Measurements from ENCODE around the gene L1CAM.

L1CAM gene

GRCh38 chrX:153876112-153876491, 9.9 kb downstream of the L1CAM start:
- FAIRE-seq, result no peak

GRCh38 chrX:153875391-153876111, 10.4 kb downstream of the L1CAM start:
- no peak for FAIRE-seq

GRCh38 chrX:153874366-153875125, 11.4 kb downstream of the L1CAM start:
- FAIRE-seq, result no peak

GRCh38 chrX:153874085-153874365, 11.9 kb downstream of the L1CAM start:
- no peak for FAIRE-seq

DNA sequence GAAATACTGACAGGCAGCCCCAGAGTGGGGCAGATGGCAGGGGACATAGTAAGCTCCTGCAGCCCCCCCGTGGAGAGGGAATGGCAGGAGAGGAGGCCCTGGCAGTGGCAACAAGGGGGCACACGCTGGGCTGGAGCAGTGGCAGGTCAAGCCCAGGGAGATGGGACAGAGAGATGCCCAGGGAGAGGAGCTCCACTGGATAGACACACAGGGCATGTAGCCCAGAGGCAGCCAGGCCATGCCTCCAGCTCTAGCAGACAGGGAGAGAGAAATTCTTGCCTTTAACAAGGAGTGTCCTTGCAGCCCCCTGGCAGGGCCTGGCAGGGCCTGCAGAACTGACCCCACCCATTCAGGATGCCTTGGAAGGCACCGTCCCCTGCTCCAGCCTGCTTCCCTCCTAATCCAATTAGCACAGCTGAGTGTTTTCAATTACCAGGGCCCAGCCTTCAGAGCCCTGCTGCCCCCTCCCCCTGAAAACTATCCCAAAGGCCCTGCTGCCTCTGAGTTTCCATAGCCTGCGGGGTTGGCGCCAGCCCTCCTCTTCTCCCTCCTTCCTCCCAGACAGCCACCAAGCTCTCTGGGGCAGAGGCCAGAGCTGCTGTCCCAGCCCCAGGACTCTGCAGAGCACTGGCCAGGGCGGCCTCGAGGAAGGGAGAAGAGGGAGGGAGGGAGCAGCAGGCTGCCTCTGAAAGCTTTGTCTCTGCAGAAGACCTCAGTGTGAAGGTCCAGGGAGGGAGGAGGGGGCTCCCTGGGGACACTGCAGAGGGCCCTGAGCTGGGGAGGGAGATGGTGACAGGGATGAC, 12.5 kb downstream of the L1CAM start:
- no peak for FAIRE-seq

DNA sequence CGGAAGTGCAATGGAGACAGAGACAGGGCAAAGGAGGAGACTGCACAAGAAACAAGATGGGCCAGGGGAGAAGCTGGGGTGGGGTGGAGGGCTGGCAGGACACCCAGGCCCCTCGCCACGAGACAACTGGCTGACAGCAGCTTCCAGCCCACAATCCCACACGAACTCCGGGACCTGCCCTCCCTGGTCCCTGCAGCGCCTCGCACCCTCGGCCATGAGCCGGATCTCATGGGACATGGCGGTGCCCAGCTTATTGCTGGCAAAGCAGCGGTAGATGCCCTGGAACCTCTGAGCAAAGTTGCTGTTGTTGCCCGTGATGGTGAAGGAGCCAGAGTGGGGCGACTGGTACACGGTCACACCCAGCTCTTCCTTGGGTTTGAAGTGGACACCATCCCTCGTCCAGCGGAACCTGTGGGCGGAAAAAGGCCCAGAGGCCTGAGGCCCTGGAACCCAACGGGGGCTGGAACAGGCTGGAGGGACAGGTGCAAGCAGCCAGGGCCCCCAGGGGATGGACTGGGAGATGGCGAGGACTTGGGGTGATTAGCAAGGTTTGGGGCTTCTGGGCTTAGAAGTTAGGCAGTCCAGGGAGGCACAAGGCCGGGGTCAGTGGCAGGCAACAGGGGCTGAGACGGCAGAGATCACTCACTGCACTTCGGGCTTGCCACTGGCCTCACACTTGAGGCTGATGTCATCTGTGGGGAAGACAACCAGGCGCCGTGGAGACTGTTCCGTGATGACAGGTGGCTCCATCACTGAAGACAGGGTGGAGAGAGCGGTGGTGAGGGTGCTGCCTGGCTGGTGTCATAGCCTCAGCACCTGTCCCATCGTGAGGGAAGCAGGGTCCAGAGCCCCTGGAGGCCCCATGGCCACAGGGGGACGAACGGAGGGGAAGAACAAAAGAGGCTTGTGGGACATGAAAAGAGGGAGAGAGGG, 13.8 kb downstream of the L1CAM start:
- no peak for FAIRE-seq

DNA sequence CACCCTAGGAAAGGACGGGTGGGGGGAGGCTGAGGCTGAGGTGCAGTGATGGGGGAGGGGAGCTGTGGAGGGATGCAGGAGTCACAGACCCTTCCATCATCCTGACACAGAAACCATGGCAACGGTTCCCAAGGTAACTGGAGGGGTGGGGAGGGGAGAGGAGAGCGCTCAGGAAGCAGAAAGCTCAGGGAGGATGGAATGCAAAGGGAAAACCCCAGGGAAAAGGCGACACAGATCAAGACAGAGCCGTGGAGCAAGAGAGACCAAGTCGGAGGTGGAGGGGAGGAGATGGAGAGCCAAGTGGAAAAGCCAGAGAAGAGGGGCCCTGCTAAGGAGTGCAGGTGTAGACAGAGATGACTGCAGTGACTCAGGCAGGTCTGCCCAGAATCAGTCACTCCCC, 14.5 kb downstream of the L1CAM start:
- FAIRE-seq, result no peak

- no peak for FAIRE-seq
These were observed 15.1 kb downstream of the L1CAM start for GRCh38 chrX:153870791-153871360.

DNA sequence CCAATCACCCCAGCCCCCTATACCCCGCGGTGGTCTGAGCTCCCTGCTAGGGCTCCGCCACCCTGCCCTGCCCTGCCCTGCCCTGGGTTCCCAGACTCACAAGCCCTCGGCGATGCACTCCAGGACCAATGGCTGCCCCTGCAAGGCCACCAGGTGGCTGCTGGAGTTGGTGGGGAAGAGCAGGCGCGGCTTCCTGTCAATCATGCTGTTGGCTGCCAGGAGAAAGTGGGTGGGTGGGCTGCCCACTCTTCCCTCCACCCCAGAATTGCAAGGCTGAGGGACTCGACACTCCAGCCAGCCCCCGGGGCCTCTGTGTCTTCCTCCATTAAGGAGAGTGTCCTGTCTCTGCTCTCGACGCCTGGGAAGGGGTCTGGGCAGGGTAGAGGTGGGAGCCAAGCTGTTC, 15.7 kb downstream of the L1CAM start:
- FAIRE-seq, result no peak

GRCh38 chrX:153869473-153870287, 16.3 kb downstream of the L1CAM start:
- FAIRE-seq, result no peak

DNA sequence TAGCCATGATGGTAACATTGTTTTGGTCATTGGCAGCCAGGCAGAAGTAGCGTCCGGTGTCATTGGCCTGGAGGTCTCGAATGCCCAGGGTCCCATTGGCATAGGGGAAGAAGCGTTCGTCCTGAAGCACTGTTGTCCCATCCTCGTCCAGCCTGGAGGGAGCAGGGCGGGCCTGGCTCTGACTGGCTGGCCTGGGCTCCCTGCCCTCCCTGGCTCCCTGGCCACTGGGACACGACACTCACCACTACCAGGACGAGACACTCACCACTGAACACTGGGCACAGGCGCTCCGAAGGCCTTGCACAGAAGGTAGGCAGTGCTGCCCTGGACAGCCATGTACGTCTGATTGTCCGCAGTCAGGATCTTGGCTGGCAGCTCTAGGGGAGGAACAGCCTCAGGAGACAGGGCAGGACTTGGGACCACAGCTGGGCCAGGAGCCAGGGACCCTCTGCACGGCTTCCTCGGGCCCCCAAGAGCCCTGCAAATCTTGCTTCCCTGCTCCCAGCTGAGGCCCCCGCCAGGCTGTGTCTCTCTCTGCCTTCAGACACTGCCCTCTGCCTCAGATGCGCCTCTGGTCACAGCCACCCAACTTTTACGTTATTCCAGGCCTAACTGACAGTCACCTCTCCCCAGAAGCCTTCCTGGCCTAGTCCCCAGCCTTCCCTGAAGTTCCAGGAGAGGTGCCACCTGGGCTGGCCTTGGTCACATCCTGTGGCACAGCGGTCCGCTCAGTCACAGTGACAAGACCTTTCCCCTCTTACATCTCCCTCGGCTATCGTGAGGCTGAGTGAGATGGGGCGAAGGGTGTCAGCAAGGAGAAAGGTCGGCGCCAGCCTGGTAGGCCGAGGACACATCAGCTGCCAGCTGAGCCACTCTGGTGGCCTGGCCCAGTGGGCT, 17.1 kb downstream of the L1CAM start:
- FAIRE-seq, result no peak

GRCh38 chrX:153867671-153868070, 18.3 kb downstream of the L1CAM start:
- no peak for FAIRE-seq

- no peak for FAIRE-seq
These were observed 18.8 kb downstream of the L1CAM start for GRCh38 chrX:153867139-153867538.

GRCh38 chrX:153866302-153867019, 19.5 kb downstream of the L1CAM start:
- no peak for FAIRE-seq

GRCh38 chrX:153865685-153866084, 20.3 kb downstream of the L1CAM start:
- no peak for FAIRE-seq

GRCh38 chrX:153865321-153865580, 20.7 kb downstream of the L1CAM start:
- no peak for FAIRE-seq

- no peak for FAIRE-seq
These were observed 21.2 kb downstream of the L1CAM start for GRCh38 chrX:153864561-153865320.

DNA sequence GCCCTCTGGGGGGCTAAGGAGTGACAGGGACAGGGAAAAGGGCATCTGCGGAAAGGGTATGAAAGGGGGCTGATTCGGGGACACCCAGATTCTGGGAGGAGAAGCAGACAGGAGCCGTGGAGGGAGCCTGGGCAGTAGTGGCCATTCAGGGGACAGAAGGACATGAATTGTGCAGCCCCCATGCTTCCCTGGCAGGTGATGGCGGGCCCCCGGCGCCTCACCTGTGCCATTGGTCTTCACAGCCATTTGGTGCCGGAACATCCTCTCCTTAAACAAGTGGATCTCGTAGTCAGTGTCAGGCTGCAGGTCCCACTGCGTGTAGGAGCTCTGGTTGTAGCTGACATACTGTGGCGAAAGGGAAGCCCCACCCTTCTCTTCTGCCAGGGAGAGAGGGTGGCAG, 21.9 kb downstream of the L1CAM start:
- no peak for FAIRE-seq

Data from TTC549 (cell line).